Stomach (tissue), 4 donors: Measurements from ENCODE around the gene TRIM3.

Experiments
- POLR2A ChIP-seq, 4 donors: fragments of 450-650 bp; IDR thresholded peaks; one replicate each; pipeline ENCODE4 v1.6.1; 2016; ENCODE audit warnings: antibody characterized with exemption in 4 of 4, control low read depth in 2 of 4, mild to moderate bottlenecking in 1 of 4, moderate library complexity in 1 of 4
- TF ChIP-seq, protein P1 (sequence below), 7 experiments: fragments of 450-650 bp in 4 of 7; fragments of 200-600 bp in 3 of 7; sonication (generic) in 3 of 7; IDR thresholded peaks; one replicate each; pipeline ENCODE4 v1.5.1; 2016 to 2019; ENCODE audit warnings: antibody characterized with exemption in 7 of 7, control low read depth in 2 of 7, mild to moderate bottlenecking in 1 of 7

DNA sequence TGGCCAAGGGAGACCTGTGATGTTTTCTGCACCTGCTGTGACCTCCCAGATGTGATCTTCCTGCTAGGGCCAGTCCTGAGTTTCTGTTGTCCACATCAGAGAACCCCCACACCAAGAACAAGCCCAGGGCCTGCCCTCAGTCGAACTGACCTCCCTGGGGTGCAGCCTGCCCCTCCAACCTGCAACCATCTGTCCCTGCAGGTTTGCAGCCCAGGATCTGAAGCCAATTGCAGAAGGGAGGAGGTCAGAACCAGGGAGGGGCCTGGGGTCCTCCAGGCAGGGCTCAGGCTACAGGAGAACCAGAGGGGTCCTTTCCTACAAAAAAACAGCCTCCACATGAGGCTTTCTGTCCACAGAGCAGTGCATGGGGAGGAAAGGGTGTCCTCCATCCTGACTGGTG is 807 bp downstream of the TRIM3 start:
- TF ChIP-seq, protein P1, sequence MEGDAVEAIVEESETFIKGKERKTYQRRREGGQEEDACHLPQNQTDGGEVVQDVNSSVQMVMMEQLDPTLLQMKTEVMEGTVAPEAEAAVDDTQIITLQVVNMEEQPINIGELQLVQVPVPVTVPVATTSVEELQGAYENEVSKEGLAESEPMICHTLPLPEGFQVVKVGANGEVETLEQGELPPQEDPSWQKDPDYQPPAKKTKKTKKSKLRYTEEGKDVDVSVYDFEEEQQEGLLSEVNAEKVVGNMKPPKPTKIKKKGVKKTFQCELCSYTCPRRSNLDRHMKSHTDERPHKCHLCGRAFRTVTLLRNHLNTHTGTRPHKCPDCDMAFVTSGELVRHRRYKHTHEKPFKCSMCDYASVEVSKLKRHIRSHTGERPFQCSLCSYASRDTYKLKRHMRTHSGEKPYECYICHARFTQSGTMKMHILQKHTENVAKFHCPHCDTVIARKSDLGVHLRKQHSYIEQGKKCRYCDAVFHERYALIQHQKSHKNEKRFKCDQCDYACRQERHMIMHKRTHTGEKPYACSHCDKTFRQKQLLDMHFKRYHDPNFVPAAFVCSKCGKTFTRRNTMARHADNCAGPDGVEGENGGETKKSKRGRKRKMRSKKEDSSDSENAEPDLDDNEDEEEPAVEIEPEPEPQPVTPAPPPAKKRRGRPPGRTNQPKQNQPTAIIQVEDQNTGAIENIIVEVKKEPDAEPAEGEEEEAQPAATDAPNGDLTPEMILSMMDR (IDR thresholded peaks at IDR 0.05), result no peak
- TF ChIP-seq POLR2A (IDR thresholded peaks at IDR 0.05), result no peak
